HEK293 (cell line): ENCODE data around the gene RPS27.

ENCODE experiments used
- AEBP2 ChIP-seq: fragments of 450-650 bp; formaldehyde crosslinking; IDR thresholded peaks from 2 replicates; pipeline ENCODE4 v1.5.1; 2016; ENCODE audit warnings: missing biosample characterization, missing genetic modification characterization, borderline replicate concordance
- BCL11A ChIP-seq: fragments of 450-650 bp; formaldehyde crosslinking; IDR thresholded peaks from 2 replicates; pipeline ENCODE4 v1.5.1; 2016; ENCODE audit warnings: low read depth, missing biosample characterization, missing genetic modification characterization
- HOXC10 ChIP-seq: sonication (generic); formaldehyde crosslinking; IDR thresholded peaks from 2 replicates; pipeline ENCODE4 v1.8.1; 2023; ENCODE audit warnings: mild to moderate bottlenecking, missing genetic modification reagents
- KLF17 ChIP-seq: fragments of 450-650 bp; formaldehyde crosslinking; IDR thresholded peaks from 2 replicates; pipeline ENCODE4 v1.5.1; 2016; ENCODE audit warnings: missing biosample characterization, missing genetic modification characterization
- KLF8 ChIP-seq: fragments of 450-650 bp; formaldehyde crosslinking; IDR thresholded peaks from 2 replicates; pipeline ENCODE4 v1.5.1; 2016; ENCODE audit warnings: missing biosample characterization, missing genetic modification characterization
- MZF1 ChIP-seq: fragments of 450-650 bp; formaldehyde crosslinking; IDR thresholded peaks from 2 replicates; pipeline ENCODE4 v1.5.1; 2017; ENCODE audit warnings: missing biosample characterization, missing genetic modification characterization, borderline replicate concordance
- ZBTB1 ChIP-seq: fragments of 450-650 bp; formaldehyde crosslinking; IDR thresholded peaks from 2 replicates; pipeline ENCODE4 v1.5.1; 2016; ENCODE audit warnings: missing biosample characterization, missing genetic modification characterization
- ZBTB11 ChIP-seq: fragments of 450-650 bp; formaldehyde crosslinking; conservative IDR thresholded peaks from 2 replicates; pipeline ENCODE4 v1.5.1; 2016; ENCODE audit warnings: low read depth, missing biosample characterization, missing genetic modification characterization
- ZBTB17 ChIP-seq: fragments of 450-650 bp; formaldehyde crosslinking; IDR thresholded peaks from 2 replicates; pipeline ENCODE4 v1.5.1; 2016; ENCODE audit warnings: missing biosample characterization, missing genetic modification characterization
- ZBTB20 ChIP-seq: fragments of 450-650 bp; formaldehyde crosslinking; IDR thresholded peaks from 2 replicates; pipeline ENCODE4 v1.5.1; 2016; ENCODE audit warnings: missing biosample characterization, missing genetic modification characterization
- ZBTB21 ChIP-seq: fragments of 450-650 bp; formaldehyde crosslinking; IDR thresholded peaks from 2 replicates; pipeline ENCODE4 v1.5.1; 2017; ENCODE audit warnings: missing biosample characterization, missing genetic modification characterization
- ZBTB7A ChIP-seq: fragments of 450-650 bp; formaldehyde crosslinking; IDR thresholded peaks from 2 replicates; pipeline ENCODE4 v1.5.1; 2016; ENCODE audit warnings: low read depth, missing biosample characterization, missing genetic modification characterization
- ZBTB8A ChIP-seq: fragments of 450-650 bp; formaldehyde crosslinking; IDR thresholded peaks from 2 replicates; pipeline ENCODE4 v1.5.1; 2016; ENCODE audit warnings: missing biosample characterization, missing genetic modification characterization
- ZFHX2 ChIP-seq: fragments of 450-650 bp; formaldehyde crosslinking; conservative IDR thresholded peaks from 2 replicates; pipeline ENCODE4 v1.5.1; 2016; ENCODE audit warnings: missing biosample characterization, missing genetic modification characterization
- ZFP37 ChIP-seq: fragments of 450-650 bp; formaldehyde crosslinking; IDR thresholded peaks from 2 replicates; pipeline ENCODE4 v1.5.1; 2016; ENCODE audit warnings: missing biosample characterization, missing genetic modification characterization
- ZIC2 ChIP-seq: fragments of 450-650 bp; formaldehyde crosslinking; IDR thresholded peaks from 2 replicates; pipeline ENCODE4 v1.5.1; 2016; ENCODE audit warnings: missing biosample characterization, missing genetic modification characterization
- ZNF121 ChIP-seq: fragments of 450-650 bp; formaldehyde crosslinking; IDR thresholded peaks from 2 replicates; pipeline ENCODE4 v1.5.1; 2016; ENCODE audit warnings: missing biosample characterization, missing genetic modification characterization
- ZNF132 ChIP-seq: fragments of 450-650 bp; formaldehyde crosslinking; IDR thresholded peaks from 2 replicates; pipeline ENCODE4 v1.5.1; 2017; ENCODE audit warnings: missing biosample characterization, missing genetic modification characterization, borderline replicate concordance
- ZNF214 ChIP-seq: fragments of 450-650 bp; formaldehyde crosslinking; IDR thresholded peaks from 2 replicates; pipeline ENCODE4 v1.5.1; 2017; ENCODE audit warnings: missing biosample characterization, mild to moderate bottlenecking, missing genetic modification characterization, borderline replicate concordance
- ZNF23 ChIP-seq: fragments of 450-650 bp; formaldehyde crosslinking; IDR thresholded peaks from 2 replicates; pipeline ENCODE4 v1.5.1; 2016; ENCODE audit warnings: missing biosample characterization, missing genetic modification characterization, borderline replicate concordance
- ZNF24 ChIP-seq: fragments of 450-650 bp; formaldehyde crosslinking; IDR thresholded peaks from 2 replicates; pipeline ENCODE4 v1.5.1; 2016; ENCODE audit warnings: missing biosample characterization, missing genetic modification characterization
- ZNF280C ChIP-seq: fragments of 450-650 bp; formaldehyde crosslinking; IDR thresholded peaks from 2 replicates; pipeline ENCODE4 v1.5.1; 2016; ENCODE audit warnings: missing biosample characterization, missing genetic modification characterization
- ZNF362 ChIP-seq: fragments of 450-650 bp; formaldehyde crosslinking; IDR thresholded peaks from 2 replicates; pipeline ENCODE4 v1.5.1; 2016; ENCODE audit warnings: missing biosample characterization, missing genetic modification characterization
- ZNF366 ChIP-seq: fragments of 450-650 bp; formaldehyde crosslinking; conservative IDR thresholded peaks from 2 replicates; pipeline ENCODE4 v1.5.1; 2016; ENCODE audit warnings: missing biosample characterization, missing genetic modification characterization
- ZNF48 ChIP-seq: fragments of 450-650 bp; formaldehyde crosslinking; IDR thresholded peaks from 2 replicates; pipeline ENCODE4 v1.5.1; 2016; ENCODE audit warnings: missing biosample characterization, missing genetic modification characterization
- ZNF558 ChIP-seq: fragments of 450-650 bp; formaldehyde crosslinking; IDR thresholded peaks from 2 replicates; pipeline ENCODE4 v1.5.1; 2016; ENCODE audit warnings: missing biosample characterization, missing genetic modification characterization
- ZNF610 ChIP-seq: fragments of 450-650 bp; formaldehyde crosslinking; IDR thresholded peaks from 2 replicates; pipeline ENCODE4 v1.5.1; 2016; ENCODE audit warnings: missing biosample characterization, missing genetic modification characterization, borderline replicate concordance
- ZNF629 ChIP-seq: fragments of 450-650 bp; formaldehyde crosslinking; IDR thresholded peaks from 2 replicates; pipeline ENCODE4 v1.5.1; 2017; ENCODE audit warnings: missing biosample characterization, missing genetic modification characterization
- ZNF645 ChIP-seq: fragments of 450-650 bp; formaldehyde crosslinking; IDR thresholded peaks from 2 replicates; pipeline ENCODE4; 2016; ENCODE audit warnings: missing biosample characterization, missing genetic modification characterization
- ZNF791 ChIP-seq: fragments of 450-650 bp; formaldehyde crosslinking; IDR thresholded peaks from 2 replicates; pipeline ENCODE4 v1.5.1; 2016; ENCODE audit warnings: missing biosample characterization, missing genetic modification characterization

RPS27 gene

GRCh38 chr1:153990468-153991150, at the start of gene RPS27 (continued):
- TF ChIP-seq HOXC10 (CRISPR knock-in tag): no peak
- no peak for TF ChIP-seq ZIC2 (tag by site-specific recombination)
- TF ChIP-seq ZFP37 (tag by site-specific recombination): peak; percentile 74; the same call in 1 of the 2 replicates
- no peak for TF ChIP-seq ZNF280C (tag by site-specific recombination)
- peak; percentile 97 for TF ChIP-seq ZNF629
- TF ChIP-seq ZNF362: no peak
- TF ChIP-seq ZBTB21: peak; percentile 91
- no peak for TF ChIP-seq ZBTB1 (tag by site-specific recombination)
- TF ChIP-seq ZNF121 (tag by site-specific recombination): peak; percentile 39; the same call in 1 of the 2 replicates
- TF ChIP-seq ZNF214 (tag by site-specific recombination): no peak
- no peak for TF ChIP-seq ZNF48 (tag by site-specific recombination)
- no peak for TF ChIP-seq AEBP2 (tag by site-specific recombination)
- peak; percentile 81 for TF ChIP-seq ZFHX2 (tag by site-specific recombination)
- no peak for TF ChIP-seq ZNF366
- peak; percentile 98 for TF ChIP-seq ZBTB11 (tag by site-specific recombination)
- TF ChIP-seq ZBTB17 (tag by site-specific recombination): peak; percentile 83
- no peak for TF ChIP-seq ZNF23 (tag by site-specific recombination)
- peak; percentile 24; the same call in 1 of the 2 replicates for TF ChIP-seq ZBTB20 (tag by site-specific recombination)
- TF ChIP-seq KLF17: peak; percentile 83; the same call in 1 of the 2 replicates
- peak; percentile 44; the same call in 1 of the 2 replicates for TF ChIP-seq ZNF24 (tag by site-specific recombination)
- no peak; the same call in 1 of the 2 replicates for TF ChIP-seq MZF1 (tag by site-specific recombination)
- no peak for TF ChIP-seq ZNF645 (tag by site-specific recombination)
- TF ChIP-seq ZNF791 (tag by site-specific recombination): no peak
- no peak for TF ChIP-seq BCL11A (tag by site-specific recombination)
- TF ChIP-seq ZNF610 (tag by site-specific recombination): peak; percentile 51; the same call in 1 of the 2 replicates
- peak; percentile 57 for TF ChIP-seq ZBTB8A (tag by site-specific recombination)
- TF ChIP-seq ZNF558 (tag by site-specific recombination): 0 out of 2 replicates have a peak, but pooled peaks have one; percentile 48
- TF ChIP-seq ZNF132 (tag by site-specific recombination): no peak
- TF ChIP-seq ZBTB7A (tag by site-specific recombination): 0 out of 2 replicates have a peak, but pooled peaks have one; percentile 20
- peak; percentile 61 for TF ChIP-seq KLF8 (tag by site-specific recombination)
